ENCODE results near the gene M1AP.

- TF ChIP-seq POLR2A (IDR thresholded peaks at IDR 0.05; ENCODE audit: low read length) (no peak), GATA1 (IDR thresholded peaks at IDR 0.05; ENCODE audit: low read depth, low read length) (no peak)
Observed at GRCh38 chr2:74573747-74574562, 74.2 kb downstream of the M1AP start.
